B cell (primary cell): ENCODE measurements around the gene ANTXR2. TPM values are rescaled to one million over a fixed set of nuclear protein-coding genes. Genes with fewer than 3 reads are reported as not detected.

Source experiments
- ATAC-seq: fragments of 200-7000 bp; cut with Tn5 transposase; one replicate; pipeline ENCODE4 v1.10.0; 2021; ENCODE audit warnings: low read depth, mild to moderate bottlenecking, moderate number of reproducible peaks, moderate library complexity
- CTCF ChIA-PET: fragments of 350-600 bp; sonication (Branson Sonifier 250); formaldehyde crosslinking; loops from one replicate; lab custom pipeline; 2021; ENCODE audit warnings: antibody characterized with exemption, inconsistent platforms; lab: Charles Lee
- POLR2A ChIA-PET: fragments of 350-600 bp; sonication (Branson Sonifier 250); formaldehyde crosslinking; loops from one replicate; lab custom pipeline; 2021; ENCODE audit warnings: antibody characterized with exemption; lab: Charles Lee
- DNase-seq: peaks from one replicate; pipeline ENCODE4 v3.0.0; 2013
- H2AFZ ChIP-seq: 2 replicates; pipeline ENCODE4 v1.6.1; 2012; ENCODE audit warnings: mild to moderate bottlenecking, low read depth, low read length; ENCODE audit not compliant: insufficient read depth, poor library complexity, severe bottlenecking
- H3K27ac ChIP-seq, 2 donors: 1 replicate in 1 of 2; 2 replicates in 1 of 2; pipeline ENCODE4 v1.5.1; 2012 to 2013; ENCODE audit warnings: low read length in 2 of 2, mild to moderate bottlenecking in 2 of 2, moderate library complexity in 1 of 2
- H3K27me3 ChIP-seq, 4 experiments: fragments of 200-600 bp in 1 of 4; sonication (generic) in 1 of 4; replicated peaks in 1 of 4; 1 replicate in 2 of 4; 2 replicates in 2 of 4; pipeline versions ENCODE4 v1.6.1 to v1.7.0; 2013 to 2016; ENCODE audit warnings: low read length in 3 of 4, mild to moderate bottlenecking in 2 of 4, mixed read lengths in 1 of 4, moderate library complexity in 1 of 4; ENCODE audit not compliant: insufficient read depth in 4 of 4, control insufficient read depth in 3 of 4; ENCODE audit errors: control extremely low read depth in 1 of 4
- H3K36me3 ChIP-seq, 2 experiments: replicated peaks in 1 of 2; 1 replicate in 1 of 2; 2 replicates in 1 of 2; pipeline versions ENCODE4 v1.6.1 to v1.7.1; 2013; ENCODE audit warnings: low read length in 1 of 2; ENCODE audit not compliant: insufficient read depth in 2 of 2, control insufficient read depth in 1 of 2; ENCODE audit errors: control extremely low read depth in 1 of 2, extremely low read depth in 1 of 2
- H3K4me1 ChIP-seq, 2 donors: fragments of 200-600 bp in 1 of 2; sonication (generic) in 1 of 2; 1 replicate in 1 of 2; 2 replicates in 1 of 2; pipeline versions ENCODE4 v1.5.1 to v1.6.1; 2013 to 2017; ENCODE audit warnings: low read length in 2 of 2; ENCODE audit not compliant: control insufficient read depth in 2 of 2, insufficient read depth in 2 of 2
- H3K4me2 ChIP-seq: replicated peaks from 2 replicates; pipeline ENCODE3; 2012; ENCODE audit warnings: mild to moderate bottlenecking, low read depth, low read length; ENCODE audit not compliant: poor library complexity, severe bottlenecking
- H3K4me3 ChIP-seq, 5 experiments: fragments of 200-600 bp in 1 of 5; sonication (generic) in 1 of 5; 1 replicate in 3 of 5; 2 replicates in 2 of 5; pipeline versions ENCODE4 v1.5.1 to v1.7.0; 2011 to 2016; ENCODE audit warnings: low read length in 4 of 5, mild to moderate bottlenecking in 4 of 5, low read depth in 2 of 5, control low read depth in 1 of 5, moderate library complexity in 1 of 5; ENCODE audit not compliant: insufficient read depth in 1 of 5; ENCODE audit errors: control extremely low read depth in 1 of 5, extremely low read depth in 1 of 5
- H3K79me2 ChIP-seq: fragments of 200-600 bp; sonication (generic); one replicate; pipeline ENCODE4 v1.6.0; 2016; ENCODE audit warnings: low read length; ENCODE audit not compliant: control insufficient read depth, insufficient read depth
- H3K9ac ChIP-seq: fragments of 200-600 bp; sonication (generic); 2 replicates; pipeline ENCODE4 v1.6.1; 2017; ENCODE audit warnings: mild to moderate bottlenecking, low read length, moderate library complexity
- H3K9me3 ChIP-seq, 3 donors: one replicate each; pipeline versions ENCODE4 v1.6.1 to v1.7.1; 2013; ENCODE audit warnings: low read length in 2 of 3; ENCODE audit not compliant: control insufficient read depth in 2 of 3, insufficient read depth in 1 of 3; ENCODE audit errors: control extremely low read depth in 1 of 3
- H4K20me1 ChIP-seq: 2 replicates; pipeline ENCODE4 v1.6.0; 2012; ENCODE audit warnings: mild to moderate bottlenecking, low read length; ENCODE audit not compliant: insufficient read depth, control insufficient read depth, poor library complexity, severe bottlenecking
- H3K27ac Mint-ChIP-seq: one replicate; pipeline ENCODE4 v1.8.0; 2021; ENCODE audit warnings: mixed read lengths
- H3K27me3 Mint-ChIP-seq: one replicate; pipeline ENCODE4 v1.8.0; 2021; ENCODE audit warnings: mixed read lengths
- H3K4me1 Mint-ChIP-seq: one replicate; pipeline ENCODE4 v1.8.0; 2021; ENCODE audit warnings: mixed read lengths
- H3K4me3 Mint-ChIP-seq: one replicate; pipeline ENCODE4 v1.8.0; 2021; ENCODE audit warnings: mixed read lengths
- H3K9me3 Mint-ChIP-seq: one replicate; pipeline ENCODE4 v1.8.0; 2022; ENCODE audit warnings: mixed read lengths; ENCODE audit not compliant: insufficient read depth
- EZH2 ChIP-seq: IDR thresholded peaks from 2 replicates; pipeline ENCODE4 v1.6.1; 2012; ENCODE audit warnings: borderline replicate concordance, low read depth, mild to moderate bottlenecking, moderate library complexity, low read length; ENCODE audit not compliant: insufficient read depth, poor library complexity, severe bottlenecking
- WGBS: methylation state at CpG from one replicate; pipeline ENCODE4 v1.1.5; 2013; ENCODE audit warnings: missing lambda C conversion rate; ENCODE audit not compliant: insufficient coverage; 5-methylcytosine and 5-hydroxymethylcytosine counted together
- intact Hi-C: fragments of 100-400 bp; cut with micrococcal nuclease; formaldehyde crosslinking; loops from one replicate; pipeline ENCODE4 v1.10.0; 2022
- polyA plus RNA-seq: library from polyadenylated mRNA; depleted of rRNA; stranded (reverse); fragments of >200 nt; gene quantifications from 2 replicates; pipeline ENCODE4 v1.2.3, GENCODE V29; 2012
- total RNA-seq, 2 donors: library from RNA; stranded (reverse); fragments of 120-200 nt in 1 of 2; gene quantifications; 1 replicate in 1 of 2; 2 replicates in 1 of 2; pipeline versions ENCODE4 v1.2.3 to v1.2.4, GENCODE V29; 2013 to 2022
- TF ChIP-seq, protein P1 (sequence below): fragments of 200-600 bp; IDR thresholded peaks from one replicate; pipeline ENCODE4 v1.8.0; 2022; ENCODE audit warnings: antibody characterized with exemption, mild to moderate bottlenecking

Gene ANTXR2
- total and polyA plus RNA-seq, 2 donors (not counting 1 experiment from before 2014, with no cell fraction given) = 10.6 to 63.0 TPM

DNA sequence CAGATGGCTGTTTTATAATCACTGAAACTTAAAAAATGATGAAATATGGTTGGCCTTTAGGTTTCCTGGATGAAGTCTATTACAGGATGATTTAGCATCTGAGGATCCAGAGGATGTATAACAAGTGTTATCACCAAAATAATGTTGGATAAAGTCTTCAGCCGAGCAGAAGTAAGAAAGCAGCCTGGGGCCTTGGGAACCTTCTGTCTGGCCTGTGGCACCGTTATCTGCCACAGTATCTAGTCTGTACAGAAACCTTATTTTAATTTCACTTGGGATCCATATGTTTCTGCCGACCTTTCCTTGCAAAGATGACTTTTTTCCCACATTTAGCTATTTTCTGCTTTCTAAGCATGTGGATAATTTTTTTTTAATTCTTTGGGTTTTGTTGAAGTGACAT, 20.5 kb upstream of the ANTXR2 start:
- ChIA-PET POLR2A (no interaction called here), CTCF (no interaction called here)
- Mint-ChIP-seq H3K27ac (no peak overlapping the region), H3K4me1 (peaks cover 2% of the 10 kb centered on the region), H3K27me3 (peaks cover 18% of the 10 kb centered on the region), H3K4me3 (no peak overlapping the region), H3K9me3 (no peaks in the 10 kb centered on the region)
- intact Hi-C loops = no loop called here
- Histone ChIP-seq H3K27me3 (no peaks in the 10 kb centered on the region), H3K4me2 (no peak overlapping the region), H3K9me3 (no peaks in the 10 kb centered on the region), H4K20me1 (no peaks in the 10 kb centered on the region), H3K27ac (no peak overlapping the region), H2AFZ (no peak overlapping the region), H3K4me3 (no peak overlapping the region), H3K79me2 (no peaks in the 10 kb centered on the region), H3K9ac (no peak overlapping the region), H3K36me3 (no peaks in the 10 kb centered on the region), H3K4me1 (no peaks in the 10 kb centered on the region)
- no peak for TF ChIP-seq EZH2
- TF ChIP-seq, protein P1, sequence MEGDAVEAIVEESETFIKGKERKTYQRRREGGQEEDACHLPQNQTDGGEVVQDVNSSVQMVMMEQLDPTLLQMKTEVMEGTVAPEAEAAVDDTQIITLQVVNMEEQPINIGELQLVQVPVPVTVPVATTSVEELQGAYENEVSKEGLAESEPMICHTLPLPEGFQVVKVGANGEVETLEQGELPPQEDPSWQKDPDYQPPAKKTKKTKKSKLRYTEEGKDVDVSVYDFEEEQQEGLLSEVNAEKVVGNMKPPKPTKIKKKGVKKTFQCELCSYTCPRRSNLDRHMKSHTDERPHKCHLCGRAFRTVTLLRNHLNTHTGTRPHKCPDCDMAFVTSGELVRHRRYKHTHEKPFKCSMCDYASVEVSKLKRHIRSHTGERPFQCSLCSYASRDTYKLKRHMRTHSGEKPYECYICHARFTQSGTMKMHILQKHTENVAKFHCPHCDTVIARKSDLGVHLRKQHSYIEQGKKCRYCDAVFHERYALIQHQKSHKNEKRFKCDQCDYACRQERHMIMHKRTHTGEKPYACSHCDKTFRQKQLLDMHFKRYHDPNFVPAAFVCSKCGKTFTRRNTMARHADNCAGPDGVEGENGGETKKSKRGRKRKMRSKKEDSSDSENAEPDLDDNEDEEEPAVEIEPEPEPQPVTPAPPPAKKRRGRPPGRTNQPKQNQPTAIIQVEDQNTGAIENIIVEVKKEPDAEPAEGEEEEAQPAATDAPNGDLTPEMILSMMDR = no peak
- WGBS = 93% methylated on average over 2 of the region's 3 CpGs
- DNase-seq (no peak), ATAC-seq (no peak)

DNA sequence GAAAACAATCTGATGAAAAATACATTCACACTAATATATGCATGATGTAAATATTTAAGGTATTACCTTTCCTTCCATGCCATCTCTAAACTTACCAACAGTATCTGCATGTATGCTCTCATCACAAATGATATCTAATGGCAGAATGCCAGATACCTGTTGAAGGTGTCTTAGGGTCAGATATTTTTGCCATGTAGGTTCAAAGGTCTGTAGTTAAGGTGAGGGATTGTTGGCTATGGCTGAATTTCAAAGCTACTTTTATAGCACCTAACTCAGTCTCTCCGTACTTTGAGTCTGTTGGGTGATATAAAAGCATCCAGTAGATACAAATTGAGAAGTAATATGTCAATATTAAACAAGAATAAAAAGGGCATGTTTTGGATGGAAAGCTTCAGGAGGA, 19.8 kb upstream of the ANTXR2 start:
- ATAC-seq = no peak
- WGBS = no CpG with 5 or more reads among the region's 1 CpG

More for the DNA sequence above, 19.8 kb upstream of the ANTXR2 start:
- Histone ChIP-seq H3K36me3 (no peaks in the 10 kb centered on the region), H2AFZ (no peak overlapping the region), H3K9me3 (no peaks in the 10 kb centered on the region), H3K4me1 (no peaks in the 10 kb centered on the region), H3K4me2 (no peak overlapping the region), H3K79me2 (no peaks in the 10 kb centered on the region), H3K9ac (no peak overlapping the region), H4K20me1 (no peaks in the 10 kb centered on the region), H3K4me3 (no peak overlapping the region), H3K27me3 (no peaks in the 10 kb centered on the region), H3K27ac (no peak overlapping the region)
- no peak for TF ChIP-seq EZH2
- TF ChIP-seq, protein P1 = no peak
- Mint-ChIP-seq H3K27ac (no peak overlapping the region), H3K27me3 (peaks cover 21% of the 10 kb centered on the region), H3K4me3 (no peak overlapping the region), H3K4me1 (no peaks in the 10 kb centered on the region), H3K9me3 (no peaks in the 10 kb centered on the region)
- no peak for DNase-seq
- POLR2A ChIA-PET = no interaction called here
- CTCF ChIA-PET = no interaction called here
- intact Hi-C loops = no loop called here
